ENCODE measurements around the gene TPX2.
"Not testable (repeated sequence)": the region's sequence is repeated elsewhere in the genome, so short reads cannot be mapped to it uniquely, and the experiment has no call there.

The TPX2 gene

DNA sequence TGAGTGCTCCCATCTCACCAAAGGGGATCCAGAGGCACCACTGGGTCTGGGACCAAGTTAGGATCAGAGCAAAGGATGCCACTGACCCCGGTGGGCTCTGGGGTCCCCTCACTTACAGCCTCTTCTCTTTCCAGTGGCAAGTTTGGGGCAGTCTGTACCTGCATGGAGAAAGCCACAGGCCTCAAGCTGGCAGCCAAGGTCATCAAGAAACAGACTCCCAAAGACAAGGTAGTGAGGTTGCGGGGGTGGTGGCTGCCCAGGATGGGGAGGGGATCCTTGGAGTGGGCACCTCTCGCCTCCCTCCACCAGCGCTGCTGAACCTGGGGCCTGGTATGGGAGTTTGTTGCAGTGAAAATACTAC, 85.0 kb downstream of the TPX2 start:
- Mint-ChIP-seq H3K4me3 (no peak overlapping the region), H3K9me3 (no peaks in the 10 kb centered on the region), H3K27ac (no peak overlapping the region), H3K4me1 (peaks cover 10% of the 10 kb centered on the region), H3K27me3 (peaks cover 21% of the 10 kb centered on the region)
- no peak for ATAC-seq
- DNase-seq, result no peak

DNA sequence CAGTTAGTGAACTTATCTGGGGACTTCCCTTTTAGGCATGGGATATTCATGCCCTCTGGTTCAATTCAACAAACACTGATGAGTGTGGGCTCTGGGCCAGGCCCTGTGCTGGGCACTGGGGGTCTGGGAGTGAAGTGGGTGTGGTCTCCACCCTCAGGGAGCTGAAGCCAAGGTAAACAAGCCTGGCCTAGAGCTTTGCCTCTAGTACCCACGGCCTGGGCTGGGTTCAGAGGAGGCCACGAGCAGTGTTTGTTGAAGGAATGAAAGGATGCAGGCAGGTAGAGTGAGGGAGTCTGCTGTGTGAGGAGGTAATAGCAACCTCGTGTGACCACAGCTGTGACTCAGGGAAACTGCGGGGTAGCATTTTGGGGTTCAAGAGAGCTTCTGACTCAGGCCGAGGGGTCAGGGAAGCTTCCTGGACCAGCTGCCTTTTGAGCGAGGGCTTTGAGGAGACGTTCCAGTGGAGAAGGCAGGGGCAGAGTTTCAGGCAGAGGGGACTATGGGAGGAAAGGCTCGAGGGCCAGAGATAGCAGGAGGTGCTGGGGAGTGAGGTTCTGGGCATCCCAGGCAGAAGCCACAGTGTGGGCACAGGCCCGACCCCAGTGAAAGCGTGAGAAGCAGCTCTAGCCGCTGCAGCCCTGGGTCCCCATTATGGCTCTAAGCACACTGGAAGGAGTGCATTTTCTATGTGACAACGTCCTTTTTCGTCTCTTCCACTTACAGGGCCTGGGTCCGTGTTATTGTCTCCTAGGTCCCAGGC, 85.6 kb downstream of the TPX2 start:
- Mint-ChIP-seq H3K9me3 (no peaks in the 10 kb centered on the region), H3K27ac (no peak overlapping the region), H3K4me1 (peaks cover 10% of the 10 kb centered on the region), H3K27me3 (peaks cover 21% of the 10 kb centered on the region), H3K4me3 (no peak overlapping the region)
- DNase-seq, result no peak
- no peak for ATAC-seq

DNA sequence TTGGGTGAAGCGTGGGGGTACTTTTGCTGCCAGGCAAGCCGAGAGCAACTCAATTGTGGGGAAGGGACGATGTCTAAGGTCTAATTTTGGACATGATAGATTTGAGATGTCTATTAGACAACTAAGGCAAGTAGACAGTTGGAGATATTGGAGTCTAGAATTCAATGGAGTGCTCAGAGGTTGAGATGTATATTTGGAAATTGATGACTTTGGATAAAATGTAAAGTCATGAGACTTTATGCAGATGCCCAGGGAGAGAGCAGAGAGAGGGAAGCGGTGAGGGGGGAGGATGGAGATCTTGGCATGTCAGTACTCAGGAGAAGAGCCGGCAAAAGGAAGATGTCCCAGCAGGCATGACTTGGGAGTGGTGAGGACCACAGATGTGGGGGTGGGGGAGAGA, 87.0 kb downstream of the TPX2 start:
- Mint-ChIP-seq H3K4me1 (peaks cover 10% of the 10 kb centered on the region), H3K9me3 (no peaks in the 10 kb centered on the region), H3K4me3 (no peak overlapping the region), H3K27me3 (peaks cover 21% of the 10 kb centered on the region), H3K27ac (no peak overlapping the region)
- ATAC-seq (no peak), DNase-seq (no peak)

DNA sequence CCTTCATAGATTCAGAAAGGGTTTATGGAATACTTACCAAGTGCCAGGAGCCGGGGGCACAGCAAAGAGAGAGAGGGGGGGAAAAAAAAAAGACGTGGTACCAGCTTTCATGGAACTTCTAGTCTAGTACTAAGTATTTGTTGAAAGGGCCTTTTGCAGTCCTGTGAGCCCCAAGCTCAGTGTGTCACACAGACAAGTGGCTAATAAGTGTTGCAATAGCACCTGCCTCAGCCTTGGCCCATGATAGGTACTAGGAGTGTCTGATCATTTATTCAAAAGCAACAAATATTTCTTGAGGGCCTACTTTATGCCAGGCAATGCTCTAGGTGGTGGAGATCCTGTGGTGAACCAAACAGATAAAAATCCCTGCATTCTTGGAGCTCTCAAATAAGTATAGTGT, 88.0 kb downstream of the TPX2 start:
- no peak for DNase-seq
- H3K9me3 Mint-ChIP-seq, result no peaks in the 10 kb centered on the region
- H3K27ac Mint-ChIP-seq, result no peak overlapping the region
- no peak for ATAC-seq
- H3K4me1 Mint-ChIP-seq, result peaks cover 9% of the 10 kb centered on the region
- H3K27me3 Mint-ChIP-seq, result peaks cover 20% of the 10 kb centered on the region
- no peak overlapping the region for H3K4me3 Mint-ChIP-seq

DNA sequence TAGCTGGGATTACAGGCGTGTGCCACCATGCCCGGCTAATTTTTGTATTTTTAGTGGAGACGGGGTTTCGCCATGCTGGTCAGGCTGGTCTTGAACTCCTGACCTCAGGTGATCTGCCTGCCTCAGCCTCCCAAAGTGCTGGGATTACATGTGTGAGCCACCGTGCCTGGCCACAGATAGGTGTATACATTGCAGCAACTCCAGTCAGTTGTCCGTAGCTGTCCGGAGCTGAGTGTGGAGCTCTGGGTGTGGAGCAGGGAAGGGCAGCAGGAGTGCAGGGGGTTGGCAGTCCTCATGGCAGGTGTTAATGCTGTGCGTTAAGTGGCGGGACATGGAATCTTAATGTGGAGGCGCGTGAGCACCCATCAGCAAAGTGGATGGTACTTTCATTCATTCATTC, 88.9 kb downstream of the TPX2 start:
- not testable (repeated sequence) for H3K27ac Mint-ChIP-seq, DNase-seq, H3K4me3 Mint-ChIP-seq, H3K9me3 Mint-ChIP-seq, H3K4me1 Mint-ChIP-seq, ATAC-seq
- H3K27me3 Mint-ChIP-seq, result peaks cover 10% of the 10 kb centered on the region

DNA sequence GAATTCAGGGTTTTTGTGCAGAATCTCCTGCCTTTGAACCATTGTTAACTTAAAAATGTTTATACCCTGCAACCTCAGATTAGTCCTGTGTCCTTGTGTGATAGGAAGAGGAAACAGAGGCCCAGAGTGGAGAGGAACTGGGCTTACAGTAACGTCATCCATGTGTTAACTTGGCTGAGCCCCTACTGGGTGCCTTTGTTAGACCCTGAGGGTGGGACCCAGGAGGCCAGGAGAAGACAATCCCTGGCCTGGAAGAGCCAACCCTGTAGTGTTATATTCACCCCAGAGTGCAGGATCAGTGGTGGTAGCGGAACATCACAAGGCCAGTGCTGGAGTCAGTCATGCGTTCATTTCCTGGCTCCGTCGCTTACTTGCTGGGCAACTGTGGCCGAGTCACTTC, 90.6 kb downstream of the TPX2 start:
- ATAC-seq (no peak), DNase-seq (no peak)
- Mint-ChIP-seq H3K4me1 (no peaks in the 10 kb centered on the region), H3K9me3 (no peaks in the 10 kb centered on the region), H3K4me3 (no peak overlapping the region), H3K27me3 (no peaks in the 10 kb centered on the region), H3K27ac (peak overlapping the region in 1 of 2 donors; percentile 15)

DNA sequence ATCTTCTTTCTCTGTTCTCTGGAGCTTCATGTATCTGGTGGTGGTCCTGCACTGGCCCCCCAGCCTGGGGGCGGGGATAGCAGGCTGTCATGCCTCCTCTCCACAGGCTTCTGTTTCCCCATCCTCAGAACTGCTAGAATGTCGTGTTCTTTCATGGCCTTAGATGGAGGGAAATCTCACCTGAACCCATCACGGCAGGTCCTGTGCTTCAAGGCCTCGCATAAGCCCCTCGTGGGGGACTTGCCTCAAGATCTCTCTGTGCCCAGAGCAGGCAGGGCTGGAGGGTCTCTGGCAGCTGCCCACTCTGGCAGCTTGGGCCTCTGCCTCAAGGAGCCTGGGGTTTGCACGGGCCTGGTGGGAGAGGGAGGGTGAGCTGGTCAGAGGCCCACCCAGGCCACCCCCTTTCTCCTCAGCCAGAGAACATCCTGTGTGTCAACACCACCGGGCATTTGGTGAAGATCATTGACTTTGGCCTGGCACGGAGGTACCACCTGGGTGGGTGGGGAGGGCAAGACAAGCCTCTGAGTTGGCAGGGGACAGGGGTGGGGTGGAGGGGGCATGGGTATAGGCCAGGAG, 91.4 kb downstream of the TPX2 start:
- H3K4me3 Mint-ChIP-seq, result no peak overlapping the region
- DNase-seq (no peak), ATAC-seq (no peak)
- no peaks in the 10 kb centered on the region for H3K27me3 Mint-ChIP-seq
- H3K4me1 Mint-ChIP-seq, result no peaks in the 10 kb centered on the region
- no peak overlapping the region for H3K27ac Mint-ChIP-seq
- no peaks in the 10 kb centered on the region for H3K9me3 Mint-ChIP-seq

DNA sequence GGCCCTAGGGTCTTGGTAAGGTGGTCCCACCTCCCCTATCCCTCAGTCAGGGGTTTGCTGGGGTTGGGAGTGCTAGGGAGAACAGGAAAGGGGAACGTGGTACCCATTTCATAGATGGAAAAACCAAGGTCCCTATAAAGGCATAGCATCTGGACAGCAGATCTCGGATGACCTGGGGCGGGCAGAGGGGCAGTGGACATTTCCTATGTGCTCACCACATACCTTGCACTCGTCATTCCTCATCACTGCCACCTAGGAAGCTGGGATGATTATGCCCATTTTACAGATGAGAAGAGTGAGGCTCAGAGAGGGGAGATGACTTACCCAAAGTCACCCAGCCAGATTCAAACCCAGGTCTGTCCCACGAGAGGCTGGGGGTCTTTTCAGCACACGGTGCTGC, 92.1 kb downstream of the TPX2 start:
- no peak overlapping the region for H3K4me3 Mint-ChIP-seq
- DNase-seq (no peak), ATAC-seq (no peak)
- H3K27me3 Mint-ChIP-seq, result no peaks in the 10 kb centered on the region
- H3K9me3 Mint-ChIP-seq, result no peaks in the 10 kb centered on the region
- H3K27ac Mint-ChIP-seq, result no peak overlapping the region
- peaks cover 6% of the 10 kb centered on the region for H3K4me1 Mint-ChIP-seq

DNA sequence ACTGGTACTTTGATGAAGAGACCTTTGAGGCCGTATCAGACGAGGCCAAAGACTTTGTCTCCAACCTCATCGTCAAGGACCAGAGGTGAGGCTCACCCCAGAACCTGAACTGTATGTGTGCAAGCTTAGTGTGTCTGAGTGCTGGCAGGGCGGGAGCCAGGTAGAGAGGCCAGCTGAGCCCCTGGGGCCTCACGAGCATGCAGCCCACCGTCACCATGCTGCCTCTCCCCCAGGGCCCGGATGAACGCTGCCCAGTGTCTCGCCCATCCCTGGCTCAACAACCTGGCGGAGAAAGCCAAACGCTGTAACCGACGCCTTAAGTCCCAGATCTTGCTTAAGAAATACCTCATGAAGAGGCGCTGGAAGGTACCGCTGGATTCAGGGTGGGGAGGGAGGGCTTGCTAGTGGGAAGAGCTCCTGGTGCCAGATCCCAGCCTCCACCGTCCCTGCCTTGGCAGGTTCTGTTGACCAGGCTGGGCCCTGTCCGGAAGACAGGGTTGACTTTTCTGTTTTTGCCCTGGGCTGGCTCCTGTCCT, 92.7 kb downstream of the TPX2 start:
- H3K27ac Mint-ChIP-seq, result no peak overlapping the region
- no peaks in the 10 kb centered on the region for H3K9me3 Mint-ChIP-seq
- no peaks in the 10 kb centered on the region for H3K27me3 Mint-ChIP-seq
- no peak for ATAC-seq
- DNase-seq, result no peak
- peaks cover 12% of the 10 kb centered on the region for H3K4me1 Mint-ChIP-seq
- H3K4me3 Mint-ChIP-seq, result no peak overlapping the region

DNA sequence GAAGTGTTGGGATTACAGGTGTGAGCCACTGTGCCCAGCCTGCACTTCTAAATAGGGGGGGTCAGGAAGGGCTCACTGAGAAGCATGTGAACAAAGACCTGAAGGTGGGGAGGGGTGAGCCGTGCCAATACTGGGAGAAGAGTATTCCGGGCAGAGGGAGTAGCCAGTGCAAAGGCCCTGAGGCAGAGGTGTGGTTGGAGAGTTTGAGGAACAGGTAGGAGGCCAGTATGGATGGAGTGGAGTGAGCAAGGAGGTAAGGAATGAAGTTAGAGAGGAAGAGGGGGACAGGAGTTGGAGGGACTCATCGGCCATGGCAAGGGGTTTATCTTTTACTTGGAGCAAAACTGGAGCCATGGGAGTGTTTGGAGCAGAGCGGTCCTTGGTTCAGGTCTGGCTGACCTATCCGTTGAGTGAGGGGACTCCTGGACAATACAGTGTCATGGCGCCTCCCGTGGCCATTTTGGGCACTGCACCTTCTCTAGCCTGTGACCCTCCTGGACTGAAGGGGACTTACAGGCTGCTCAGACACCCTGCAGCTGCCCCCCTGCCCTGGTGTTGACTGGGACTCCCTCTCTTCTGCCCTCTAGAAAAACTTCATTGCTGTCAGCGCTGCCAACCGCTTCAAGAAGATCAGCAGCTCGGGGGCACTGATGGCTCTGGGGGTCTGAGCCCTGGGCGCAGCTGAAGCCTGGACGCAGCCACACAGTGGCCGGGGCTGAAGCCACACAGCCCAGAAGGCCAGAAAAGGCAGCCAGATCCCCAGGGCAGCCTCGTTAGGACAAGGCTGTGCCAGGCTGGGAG, 94.2 kb downstream of the TPX2 start:
- ATAC-seq (peak; percentile 46), DNase-seq (peak; percentile 58 to 62)
- no peak overlapping the region for H3K4me3 Mint-ChIP-seq
- H3K27me3 Mint-ChIP-seq, result no peaks in the 10 kb centered on the region
- H3K4me1 Mint-ChIP-seq, result peaks cover 12% of the 10 kb centered on the region
- H3K27ac Mint-ChIP-seq, result no peak overlapping the region
- no peaks in the 10 kb centered on the region for H3K9me3 Mint-ChIP-seq

DNA sequence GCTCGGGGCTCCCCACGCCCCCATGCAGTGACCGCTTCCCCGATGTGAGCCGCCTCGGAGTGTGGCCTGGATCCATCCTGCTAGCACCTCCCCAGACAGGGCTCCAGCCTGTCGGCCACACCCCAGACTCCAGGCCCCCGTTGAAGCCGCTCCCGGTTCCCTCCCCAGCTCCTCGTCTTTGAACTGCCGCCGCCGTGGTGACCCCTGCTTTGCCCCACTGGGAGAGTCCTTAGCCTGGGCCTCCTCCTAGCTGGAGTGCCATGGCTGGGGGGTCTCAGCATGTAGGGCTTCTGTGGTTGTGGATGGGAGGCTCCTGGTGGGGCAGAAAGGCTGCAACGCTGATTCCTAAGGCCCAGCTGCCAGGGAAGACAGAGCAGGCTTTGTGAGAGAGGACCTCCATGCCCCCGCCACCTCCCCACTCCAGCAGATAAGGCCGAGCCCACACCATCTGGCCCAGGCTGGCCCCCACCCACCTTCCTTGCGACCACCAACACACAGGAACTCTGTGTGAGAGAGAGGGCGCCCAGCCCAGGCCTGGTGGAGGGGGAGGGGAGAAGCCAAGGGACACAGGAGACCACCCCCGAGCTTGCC, 94.9 kb downstream of the TPX2 start:
- Mint-ChIP-seq H3K4me1 (peaks cover 12% of the 10 kb centered on the region), H3K9me3 (no peaks in the 10 kb centered on the region), H3K27me3 (no peaks in the 10 kb centered on the region), H3K27ac (no peak overlapping the region), H3K4me3 (no peak overlapping the region)
- no peak for ATAC-seq
- DNase-seq, result no peak

DNA sequence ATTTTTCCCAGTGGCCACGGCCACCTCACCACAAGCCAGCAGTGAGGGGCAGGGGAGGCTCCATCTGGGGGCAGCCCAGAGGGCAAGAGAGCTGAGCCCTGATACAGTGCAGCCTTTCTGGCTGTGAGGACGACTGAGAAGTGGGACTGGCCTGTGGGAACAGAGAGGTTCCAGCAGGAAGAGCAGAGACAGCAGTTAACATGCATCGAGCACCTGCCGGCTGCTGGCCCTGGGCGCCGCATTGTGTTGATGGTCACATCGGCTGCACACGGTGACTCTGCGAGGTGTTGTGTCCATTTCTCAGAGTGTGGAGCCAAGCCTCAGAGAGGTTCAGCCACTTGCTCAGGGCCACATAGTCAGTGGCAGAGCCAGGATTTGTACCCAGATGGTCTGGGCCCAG, 96.5 kb downstream of the TPX2 start:
- no peaks in the 10 kb centered on the region for H3K9me3 Mint-ChIP-seq
- H3K27ac Mint-ChIP-seq, result no peak overlapping the region
- DNase-seq, result no peak
- H3K27me3 Mint-ChIP-seq, result no peaks in the 10 kb centered on the region
- H3K4me3 Mint-ChIP-seq, result no peak overlapping the region
- peaks cover 12% of the 10 kb centered on the region for H3K4me1 Mint-ChIP-seq
- ATAC-seq, result no peak

DNA sequence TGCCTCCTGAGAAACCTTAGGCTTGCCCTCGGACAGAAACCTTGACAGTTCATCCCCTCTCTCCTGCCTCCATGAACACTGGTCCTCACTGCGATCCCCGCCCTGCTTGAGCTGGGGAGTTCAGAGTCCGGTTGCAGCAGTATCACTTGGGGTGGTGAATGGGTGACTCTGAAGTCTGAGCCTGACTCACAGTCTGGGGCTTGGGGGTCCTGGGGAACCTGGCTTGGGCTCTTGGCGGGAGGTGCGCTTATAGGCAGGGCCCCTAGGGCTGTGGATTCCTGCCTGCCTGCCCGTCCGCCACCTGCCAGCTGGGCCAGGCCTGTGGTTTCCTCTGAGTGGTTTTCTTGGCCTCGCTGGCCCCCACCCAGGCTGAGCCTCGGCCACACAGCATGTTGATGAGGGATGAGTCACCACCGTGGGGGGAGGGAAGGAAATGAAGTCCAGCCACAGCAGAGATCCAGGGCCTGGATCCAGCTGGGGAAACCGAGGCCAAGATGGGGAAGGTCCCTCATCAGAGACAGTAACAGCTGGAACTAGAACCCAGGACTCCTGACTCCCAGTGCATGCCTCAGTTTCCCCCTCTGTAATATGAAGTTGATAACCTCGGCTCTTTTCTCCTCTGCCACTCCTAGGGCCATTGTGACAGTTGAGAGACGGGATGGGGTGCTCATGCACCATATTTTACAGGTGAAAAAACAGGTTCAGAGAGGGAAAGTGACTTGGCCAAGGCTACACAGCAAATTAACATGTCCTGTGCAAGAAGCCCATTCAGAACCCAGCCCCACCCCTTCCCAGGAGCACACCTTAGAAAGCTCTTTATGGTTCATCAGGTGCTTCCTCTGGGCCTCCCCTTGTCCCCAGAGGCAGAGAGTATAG, 97.1 kb downstream of the TPX2 start:
- Mint-ChIP-seq H3K4me1 (peaks cover 12% of the 10 kb centered on the region), H3K9me3 (no peaks in the 10 kb centered on the region), H3K4me3 (no peak overlapping the region), H3K27ac (no peak overlapping the region), H3K27me3 (no peaks in the 10 kb centered on the region)
- ATAC-seq (peak; percentile 78), DNase-seq (peak; percentile 24 to 43)

DNA sequence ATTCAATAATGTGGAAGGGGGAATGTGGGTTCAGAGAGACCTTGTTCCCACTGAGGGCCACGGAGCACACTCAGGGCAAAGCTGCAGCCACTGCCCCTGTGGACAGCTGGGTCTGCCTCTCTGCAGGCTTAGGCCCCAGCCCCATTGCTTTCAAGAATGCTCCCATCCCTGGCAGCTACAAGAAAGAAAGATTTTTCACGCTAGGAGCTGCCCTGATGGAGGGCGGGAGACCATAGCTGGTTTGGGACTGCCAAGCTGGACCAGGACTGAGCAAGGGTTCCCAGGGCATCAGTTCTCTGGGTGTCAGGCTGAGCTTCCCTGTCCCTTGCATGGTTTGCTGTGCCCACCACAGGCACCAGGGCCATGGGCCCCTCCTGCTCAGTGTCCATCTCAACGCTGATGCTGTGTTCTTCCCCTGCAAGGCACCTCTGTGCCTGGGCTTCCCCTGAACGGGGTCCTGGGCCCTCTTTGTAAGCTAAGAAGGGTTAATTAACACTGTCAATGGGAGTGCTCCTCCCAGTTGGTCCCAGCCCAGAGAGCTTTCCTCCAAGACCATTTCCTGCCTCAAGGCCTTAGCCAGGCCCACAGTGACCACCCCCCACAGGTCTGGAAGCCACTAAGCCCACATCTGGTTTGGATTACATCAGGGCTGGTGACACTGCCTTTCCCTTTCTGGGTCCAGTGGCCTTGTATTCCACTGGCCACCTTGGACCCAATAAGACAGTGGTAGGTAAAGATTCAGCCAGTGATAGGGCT, 97.9 kb downstream of the TPX2 start:
- Mint-ChIP-seq H3K4me3 (no peak overlapping the region), H3K4me1 (peaks cover 12% of the 10 kb centered on the region), H3K27me3 (no peaks in the 10 kb centered on the region), H3K27ac (peak overlapping the region in 1 of 2 donors; percentile 30), H3K9me3 (no peaks in the 10 kb centered on the region)
- ATAC-seq (no peak), DNase-seq (no peak)

Data from stimulated activated naive CD8-positive, alpha-beta T cell treated with anti-CD3 and anti-CD28 coated beads, Interleukin-15, amount 100 ng/mL, for 72 hours (primary cell).